Activated B cell treated with CpG ODN at 0.5 μM for 24 hours (primary cell): Measurements from ENCODE around the gene TIGAR. TPM values are rescaled to one million over a fixed set of nuclear protein-coding genes. Genes with fewer than 3 reads are reported as not detected.

Source experiments
- ATAC-seq: fragments of 200-7000 bp; cut with Tn5 transposase; one replicate; pipeline ENCODE4 v1.10.0; 2021; ENCODE audit warnings: low read depth, mild to moderate bottlenecking, moderate library complexity
- CTCF ChIA-PET: fragments of 350-600 bp; sonication (Branson Sonifier 250); formaldehyde crosslinking; loops from one replicate; lab custom pipeline; 2021; ENCODE audit warnings: antibody characterized with exemption; lab: Charles Lee
- POLR2A ChIA-PET: fragments of 350-600 bp; sonication (Branson Sonifier 250); formaldehyde crosslinking; loops from one replicate; lab custom pipeline; 2021; ENCODE audit warnings: antibody characterized with exemption; lab: Charles Lee
- DNase-seq: peaks from one replicate; pipeline ENCODE4 v3.0.0; 2022
- H3K27ac Mint-ChIP-seq: one replicate; pipeline ENCODE4 v1.8.0; 2020; ENCODE audit warnings: mixed read lengths
- H3K27me3 Mint-ChIP-seq: one replicate; pipeline ENCODE4 v1.8.0; 2021; ENCODE audit warnings: mixed read lengths
- H3K36me3 Mint-ChIP-seq: one replicate; pipeline ENCODE4 v1.8.0; 2021; ENCODE audit warnings: low read depth, mixed read lengths
- H3K4me1 Mint-ChIP-seq: one replicate; pipeline ENCODE4 v1.8.0; 2021; ENCODE audit warnings: mixed read lengths
- H3K4me3 Mint-ChIP-seq: one replicate; pipeline ENCODE4 v1.8.0; 2020; ENCODE audit warnings: mild to moderate bottlenecking, mixed read lengths
- H3K9me3 Mint-ChIP-seq: one replicate; pipeline ENCODE4 v1.8.0; 2020; ENCODE audit warnings: mixed read lengths
- CTCF ChIP-seq: fragments of 200-600 bp; IDR thresholded peaks from one replicate; pipeline ENCODE4 v1.8.0; 2022; ENCODE audit warnings: antibody characterized with exemption, mild to moderate bottlenecking
- intact Hi-C: fragments of 100-400 bp; cut with micrococcal nuclease; formaldehyde crosslinking; loops from one replicate; pipeline ENCODE4 v1.15.1; 2024
- total RNA-seq: library from RNA; stranded (reverse); gene quantifications from 2 replicates; pipeline ENCODE4 v1.2.3, GENCODE V29; 2022

Gene TIGAR
- total RNA-seq, 1 donor from 2014 or later = 10.2 TPM

GRCh38 chr12:4276524-4277204 is 44.3 kb upstream of the TIGAR start:
- Mint-ChIP-seq H3K4me1 (peaks cover 34% of the 10 kb centered on the region), H3K4me3 (peak overlapping the region; percentile 91), H3K36me3 (peaks cover 63% of the 10 kb centered on the region), H3K9me3 (no peaks in the 10 kb centered on the region), H3K27ac (peak overlapping the region; percentile 26), H3K27me3 (no peaks in the 10 kb centered on the region)
- peak; percentile 48 for TF ChIP-seq CTCF
- intact Hi-C loops = loop anchor here (1.0 to 10.0 kb wide), 9 partner anchors 169 to 1482 kb away; partner anchors contain the start of genes CRACR2A and FKBP4
- ChIA-PET POLR2A (interaction anchor here (0.5 to 10.3 kb wide), 22 partner anchors 8 to 964 kb away, joined by 3 to 291 read pairs (median 4); partner anchors contain the start of genes PARP11 and TIGAR), CTCF (interaction anchor here (0.6 to 5.8 kb wide), 70 partner anchors 8 to 977 kb away, joined by 3 to 206 read pairs (median 5); no protein-coding TSS in a partner anchor)
- DNase-seq (peak; percentile 61), ATAC-seq (peak; percentile 40)

- no peaks in the 10 kb centered on the region for H3K9me3 Mint-ChIP-seq
- ATAC-seq (no peak), DNase-seq (no peak)
- peak overlapping the region; percentile 91 for H3K4me3 Mint-ChIP-seq
- intact Hi-C loops = loop anchor here (1.0 to 10.0 kb wide), 9 partner anchors 170 to 1482 kb away; partner anchors contain the start of genes CRACR2A and FKBP4
- peak; percentile 3 for TF ChIP-seq CTCF
- H3K27ac Mint-ChIP-seq = peak overlapping the region; percentile 26
- no peaks in the 10 kb centered on the region for H3K27me3 Mint-ChIP-seq
- POLR2A ChIA-PET = interaction anchor here (0.6 to 10.3 kb wide), 16 partner anchors 9 to 404 kb away, joined by 3 to 291 read pairs (median 5); partner anchors contain the start of genes PARP11 and TIGAR
- H3K4me1 Mint-ChIP-seq = peaks cover 34% of the 10 kb centered on the region
- peaks cover 66% of the 10 kb centered on the region for H3K36me3 Mint-ChIP-seq
- CTCF ChIA-PET = interaction anchor here (0.6 to 5.8 kb wide), 60 partner anchors 8 to 977 kb away, joined by 3 to 206 read pairs (median 5); no protein-coding TSS in a partner anchor
Observed at GRCh38 chr12:4277205-4277543, 43.8 kb upstream of the TIGAR start.

DNA sequence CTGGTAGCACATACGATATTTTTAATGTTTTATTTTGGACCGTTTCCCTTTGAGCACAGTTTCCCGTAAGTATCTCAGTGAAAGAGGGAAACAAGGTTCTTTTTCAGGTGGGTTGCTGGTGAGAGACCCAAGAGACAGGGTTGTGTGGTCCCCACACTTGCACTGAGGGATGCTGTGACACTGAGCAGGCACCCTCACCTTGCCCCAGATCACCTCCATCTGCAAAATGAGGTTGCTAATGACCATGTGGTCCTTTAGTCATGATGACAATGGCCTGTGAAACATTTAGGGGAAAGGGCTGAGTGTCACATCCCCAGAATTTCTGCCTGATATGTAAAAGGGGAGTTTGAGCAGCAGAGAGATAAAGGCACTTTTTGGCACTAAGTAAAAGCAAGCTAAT is 43.2 kb upstream of the TIGAR start:
- Mint-ChIP-seq H3K36me3 (peaks cover 73% of the 10 kb centered on the region), H3K4me1 (peaks cover 28% of the 10 kb centered on the region), H3K4me3 (no peak overlapping the region), H3K27ac (no peak overlapping the region), H3K27me3 (no peaks in the 10 kb centered on the region), H3K9me3 (no peaks in the 10 kb centered on the region)
- POLR2A ChIA-PET = interaction anchor here (1.6 to 6.0 kb wide), 4 partner anchors 9 to 282 kb away, joined by 4 to 48 read pairs (median 12); no protein-coding TSS in a partner anchor
- CTCF ChIA-PET = interaction anchor here (1.2 to 5.8 kb wide), 22 partner anchors 8 to 978 kb away, joined by 3 to 206 read pairs (median 7); no protein-coding TSS in a partner anchor
- no peak for ATAC-seq
- TF ChIP-seq CTCF = no peak
- intact Hi-C loops = loop anchor here (1.0 to 10.0 kb wide), 9 partner anchors 171 to 1483 kb away; partner anchors contain the start of genes CRACR2A and FKBP4
- DNase-seq = no peak

- no peak for DNase-seq
- CTCF ChIA-PET = interaction anchor here (0.9 to 5.8 kb wide), 11 partner anchors 9 to 978 kb away, joined by 3 to 206 read pairs (median 10); no protein-coding TSS in a partner anchor
- intact Hi-C loops = loop anchor here (5.0 to 10.0 kb wide), 2 partner anchors 621 to 1484 kb away; partner anchors contain the start of gene FKBP4
- Mint-ChIP-seq H3K4me3 (no peak overlapping the region), H3K9me3 (no peaks in the 10 kb centered on the region), H3K36me3 (peaks cover 80% of the 10 kb centered on the region), H3K27ac (no peak overlapping the region), H3K4me1 (peaks cover 22% of the 10 kb centered on the region), H3K27me3 (no peaks in the 10 kb centered on the region)
- POLR2A ChIA-PET = interaction anchor here (0.7 to 6.0 kb wide), 3 partner anchors 10 to 318 kb away, joined by 3 to 48 read pairs (median 17); no protein-coding TSS in a partner anchor
- no peak for TF ChIP-seq CTCF
- ATAC-seq = no peak
Observed at GRCh38 chr12:4278329-4279197, 42.5 kb upstream of the TIGAR start.
